ENCODE measurements around the gene MED4. TPM values are rescaled to one million over a fixed set of nuclear protein-coding genes. Genes with fewer than 3 reads are reported as not detected.

MED4 gene
- total RNA-seq, 4 donors from 2014 or later, result 23.6 to 68.5 (median 44.4) TPM

DNA sequence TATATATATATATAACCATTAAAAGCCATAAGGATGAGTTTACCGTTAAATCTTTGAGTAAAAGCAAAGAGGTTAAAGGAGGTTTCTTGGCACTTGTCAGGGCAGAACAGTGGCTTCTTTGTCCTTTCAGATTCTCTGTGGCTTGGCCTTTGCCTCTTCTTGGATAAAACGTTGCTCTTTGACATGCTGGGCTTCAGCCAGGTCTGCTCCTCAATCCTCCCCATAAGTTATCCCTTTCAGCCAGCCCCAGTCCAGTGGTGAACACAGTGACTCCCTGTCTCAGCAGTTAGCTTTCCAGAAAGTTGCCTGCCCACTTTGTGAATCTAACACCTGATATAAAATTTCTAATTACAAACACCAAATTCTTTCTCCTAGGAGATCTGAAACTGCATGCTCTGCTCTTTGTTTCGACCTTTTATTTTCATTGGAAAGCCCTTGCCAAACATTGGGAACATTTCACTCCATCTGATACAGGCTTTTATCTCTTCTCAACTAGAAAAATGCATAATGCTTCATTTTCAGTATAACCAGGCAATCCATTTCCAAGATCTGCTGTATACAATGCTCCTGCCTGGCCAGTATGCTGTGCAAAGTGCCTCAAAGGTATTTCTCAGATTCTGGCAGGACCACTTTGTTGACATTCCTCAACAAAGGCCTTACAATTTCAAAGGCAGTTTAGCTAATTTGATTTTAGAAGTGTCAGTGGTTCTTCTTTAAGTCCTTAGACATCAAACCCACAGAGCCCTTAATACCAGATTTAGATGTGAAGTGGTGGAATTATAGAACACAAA lies 16.2 kb upstream of the MED4 start:
- Histone ChIP-seq H3K36me3 (no peaks in the 10 kb centered on the region), H3K9me3 (no peaks in the 10 kb centered on the region), H3K4me1 (no peaks in the 10 kb centered on the region), H3K4me3 (no peak overlapping the region), H3K27ac (no peak overlapping the region), H3K27me3 (no peaks in the 10 kb centered on the region)
- no peak for DNase-seq
- no peak for TF ChIP-seq POLR2A (IDR thresholded peaks at IDR 0.05)
- TF ChIP-seq, protein P1, sequence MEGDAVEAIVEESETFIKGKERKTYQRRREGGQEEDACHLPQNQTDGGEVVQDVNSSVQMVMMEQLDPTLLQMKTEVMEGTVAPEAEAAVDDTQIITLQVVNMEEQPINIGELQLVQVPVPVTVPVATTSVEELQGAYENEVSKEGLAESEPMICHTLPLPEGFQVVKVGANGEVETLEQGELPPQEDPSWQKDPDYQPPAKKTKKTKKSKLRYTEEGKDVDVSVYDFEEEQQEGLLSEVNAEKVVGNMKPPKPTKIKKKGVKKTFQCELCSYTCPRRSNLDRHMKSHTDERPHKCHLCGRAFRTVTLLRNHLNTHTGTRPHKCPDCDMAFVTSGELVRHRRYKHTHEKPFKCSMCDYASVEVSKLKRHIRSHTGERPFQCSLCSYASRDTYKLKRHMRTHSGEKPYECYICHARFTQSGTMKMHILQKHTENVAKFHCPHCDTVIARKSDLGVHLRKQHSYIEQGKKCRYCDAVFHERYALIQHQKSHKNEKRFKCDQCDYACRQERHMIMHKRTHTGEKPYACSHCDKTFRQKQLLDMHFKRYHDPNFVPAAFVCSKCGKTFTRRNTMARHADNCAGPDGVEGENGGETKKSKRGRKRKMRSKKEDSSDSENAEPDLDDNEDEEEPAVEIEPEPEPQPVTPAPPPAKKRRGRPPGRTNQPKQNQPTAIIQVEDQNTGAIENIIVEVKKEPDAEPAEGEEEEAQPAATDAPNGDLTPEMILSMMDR (IDR thresholded peaks at IDR 0.05), result no peak

DNA sequence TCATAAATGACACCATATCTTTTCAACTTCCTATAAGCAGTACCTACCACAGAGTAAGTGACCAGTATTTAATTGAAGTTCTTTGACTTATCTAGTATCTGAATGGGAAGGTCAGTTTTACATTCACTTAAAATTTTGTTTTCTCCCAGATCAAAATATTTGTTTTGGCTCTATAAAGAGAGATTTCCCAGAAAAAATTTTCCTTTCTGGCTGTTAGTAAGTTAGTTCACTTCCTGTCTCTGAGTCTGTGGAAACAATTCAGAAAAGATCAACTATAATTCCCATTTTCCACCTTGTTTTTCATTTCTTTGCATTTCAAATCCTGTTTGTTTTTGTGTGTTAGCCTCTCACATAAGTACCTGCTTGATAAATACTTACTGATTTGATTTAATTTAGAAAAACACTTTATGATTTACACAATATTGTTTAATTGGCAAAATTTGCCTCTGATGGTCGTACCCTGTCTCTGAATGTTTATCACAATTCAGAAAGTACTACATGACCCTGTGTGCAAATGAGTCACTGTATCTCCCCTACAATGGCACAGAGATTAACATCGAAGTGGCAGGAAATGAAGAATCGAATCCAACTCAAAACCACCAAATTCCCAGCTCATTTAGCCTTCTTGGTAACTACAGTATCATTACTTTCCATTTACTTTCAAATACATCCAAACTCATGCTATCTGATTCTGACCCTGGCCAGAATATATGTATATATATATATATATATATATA lies 15.4 kb upstream of the MED4 start:
- Histone ChIP-seq H3K4me3 (no peak overlapping the region), H3K36me3 (no peaks in the 10 kb centered on the region), H3K27ac (peak overlapping the region in 2 of 4 donors; percentile 8 to 18), H3K9me3 (no peaks in the 10 kb centered on the region), H3K27me3 (no peaks in the 10 kb centered on the region), H3K4me1 (no peaks in the 10 kb centered on the region)
- TF ChIP-seq, protein P1 (IDR thresholded peaks at IDR 0.05), result no peak
- no peak for TF ChIP-seq POLR2A (IDR thresholded peaks at IDR 0.05)
- DNase-seq, result no peak

DNA sequence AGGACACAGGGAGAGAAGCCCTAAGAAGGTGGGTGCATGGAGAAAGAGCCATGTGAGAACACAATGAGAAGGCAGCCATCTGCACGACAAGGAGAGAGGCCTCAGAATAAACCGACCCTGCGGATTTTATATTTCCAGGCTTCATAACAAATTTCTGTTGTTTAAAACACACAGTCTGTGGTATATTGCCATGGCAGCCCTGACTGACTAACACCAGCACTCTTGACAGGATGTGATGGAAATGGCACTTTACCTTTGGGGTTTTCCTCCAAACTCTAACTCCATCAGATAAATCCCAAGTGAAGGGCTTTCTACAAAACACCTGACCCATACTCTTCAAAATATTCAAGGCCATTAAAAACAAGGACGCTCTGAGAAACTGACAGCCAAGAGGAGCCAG lies 13.2 kb upstream of the MED4 start:
- no peaks in the 10 kb centered on the region for H3K4me1 ChIP-seq
- no peak overlapping the region for H3K27ac ChIP-seq
- no peaks in the 10 kb centered on the region for H3K27me3 ChIP-seq

DNA sequence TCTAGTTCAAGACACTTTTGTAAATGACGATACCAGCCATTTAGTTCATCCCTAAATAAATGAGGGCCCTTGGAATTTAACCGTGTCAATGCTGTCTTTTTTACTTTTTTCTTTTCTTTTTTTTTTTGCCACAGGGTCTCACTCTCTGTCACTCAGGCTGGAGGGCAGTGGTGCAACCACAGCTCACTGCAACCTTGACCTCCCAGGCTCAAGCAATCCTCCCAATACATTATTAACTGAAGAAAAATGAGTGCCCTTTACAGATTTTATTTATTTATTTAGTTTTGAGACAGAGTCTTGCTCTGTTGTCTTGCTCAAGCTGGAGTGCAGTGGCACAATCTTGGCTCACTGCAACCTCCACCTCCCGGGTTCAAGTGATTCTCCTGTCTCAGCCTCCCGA lies 2.9 kb upstream of the MED4 start:
- H3K4me1 ChIP-seq, result peaks cover 0 to 14% (median 0%) of the 10 kb centered on the region in 4 donors
- no peak overlapping the region for H3K4me3 ChIP-seq
- H3K27me3 ChIP-seq, result no peaks in the 10 kb centered on the region
- H3K27ac ChIP-seq, result no peak overlapping the region
- no peaks in the 10 kb centered on the region for H3K9me3 ChIP-seq
- TF ChIP-seq, protein P1 (IDR thresholded peaks at IDR 0.05), result no peak
- no peak for TF ChIP-seq POLR2A (IDR thresholded peaks at IDR 0.05)
- DNase-seq, result no peak
- H3K36me3 ChIP-seq, result no peaks in the 10 kb centered on the region

More for the DNA sequence above, 13.2 kb upstream of the MED4 start:
- Histone ChIP-seq H3K9me3 (no peaks in the 10 kb centered on the region), H3K4me3 (no peak overlapping the region), H3K36me3 (no peaks in the 10 kb centered on the region)
- no peak for TF ChIP-seq POLR2A (IDR thresholded peaks at IDR 0.05)
- TF ChIP-seq, protein P1 (IDR thresholded peaks at IDR 0.05), result no peak
- no peak for DNase-seq

DNA sequence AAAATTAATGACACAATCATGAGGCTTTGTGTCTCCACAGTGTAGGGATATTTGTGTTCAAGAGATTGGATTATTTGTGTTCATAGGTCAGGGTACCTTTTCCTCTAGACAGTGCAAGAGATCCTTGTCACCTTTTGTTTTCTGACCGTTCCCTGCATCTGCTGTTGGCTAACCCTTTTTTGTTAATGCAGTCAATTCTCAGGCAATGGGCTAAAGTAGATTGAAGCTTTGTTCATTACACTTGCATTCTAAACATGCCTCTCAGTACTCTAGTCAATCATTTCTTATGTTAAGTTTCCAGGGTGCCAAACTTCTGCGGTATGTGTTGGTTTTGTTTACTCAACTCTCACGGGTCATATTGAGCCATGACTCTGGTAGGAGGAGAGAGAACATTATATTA lies 1.8 kb upstream of the MED4 start:
- H3K9me3 ChIP-seq, result no peaks in the 10 kb centered on the region
- TF ChIP-seq, protein P1 (IDR thresholded peaks at IDR 0.05), result no peak
- TF ChIP-seq POLR2A (IDR thresholded peaks at IDR 0.05), result no peak
- H3K4me1 ChIP-seq, result peaks cover 0 to 19% (median 0%) of the 10 kb centered on the region in 4 donors
- H3K4me3 ChIP-seq, result no peak overlapping the region
- no peak overlapping the region for H3K27ac ChIP-seq
- DNase-seq, result no peak
- no peaks in the 10 kb centered on the region for H3K27me3 ChIP-seq
- H3K36me3 ChIP-seq, result no peaks in the 10 kb centered on the region

Data from Peyer's patch (tissue), 4 donors.